HG02973 (cell line): ENCODE results near the gene DUSP8.
A peak's percentile ranks its signal among the peaks of the same experiment; 100 is the strongest.
"Not testable (repeated sequence)": the region's sequence is repeated elsewhere in the genome, so short reads cannot be mapped to it uniquely, and the experiment has no call there.

Experiments used
- ATAC-seq: cut with Tn5 transposase; IDR thresholded peaks from one replicate; pipeline ENCODE4 v1.9.1; 2021; ENCODE audit warnings: moderate library complexity; ENCODE audit not compliant: unreplicated experiment

Gene DUSP8

GRCh38 chr11:1572197-1573076, at the start of gene DUSP8:
DUSP8 (minus strand) TSS chr11:1572271; CDS start chr11:1565826, 6,445 bp downstream.
- peak; percentile 66 for ATAC-seq

- ATAC-seq: no peak
These were observed 47.4 kb upstream of the DUSP8 start for GRCh38 chr11:1619449-1619848.

- ATAC-seq: no peak
These were observed 46.2 kb upstream of the DUSP8 start for GRCh38 chr11:1618231-1618630.

GRCh38 chr11:1608363-1608762, 36.3 kb upstream of the DUSP8 start, which contains the start of gene KRTAP5-3:
KRTAP5-3 (minus strand) TSS chr11:1608463; CDS start chr11:1608385, 78 bp downstream.
- ATAC-seq: no peak

DNA sequence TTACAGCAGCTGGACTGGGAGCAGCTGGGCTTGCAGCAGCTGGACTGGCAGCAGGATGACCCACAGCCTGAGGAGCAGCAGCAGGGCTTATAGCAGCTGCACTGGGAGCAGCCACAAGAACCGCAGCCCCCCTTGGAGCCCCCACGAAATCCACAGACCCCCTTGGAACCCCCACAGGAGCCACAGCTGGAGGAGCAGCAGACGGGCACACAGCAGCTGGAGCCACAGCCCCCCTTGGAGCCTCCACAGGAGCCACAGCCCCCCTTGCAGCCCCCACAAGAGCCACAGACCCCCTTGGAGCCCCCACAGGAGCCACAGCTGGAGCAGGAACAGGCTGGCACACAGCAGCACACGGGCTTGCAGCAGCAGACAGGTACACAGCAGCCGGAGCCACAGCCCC, 35.8 kb upstream of the DUSP8 start:
- ATAC-seq: not testable (repeated sequence)

GRCh38 chr11:1607156-1607845, 35.2 kb upstream of the DUSP8 start:
- ATAC-seq: not testable (repeated sequence)

- ATAC-seq: peak; percentile 92
These were observed 33.9 kb upstream of the DUSP8 start for GRCh38 chr11:1605923-1606322.

- ATAC-seq: no peak
These were observed 32.6 kb upstream of the DUSP8 start for GRCh38 chr11:1604711-1605110.

GRCh38 chr11:1604181-1604580, 32.1 kb upstream of the DUSP8 start:
- ATAC-seq: no peak

GRCh38 chr11:1603629-1604028, 31.6 kb upstream of the DUSP8 start:
- ATAC-seq: no peak

- not testable (repeated sequence) for ATAC-seq
These were observed 29.6 kb upstream of the DUSP8 start for GRCh38 chr11:1601663-1602062.

DNA sequence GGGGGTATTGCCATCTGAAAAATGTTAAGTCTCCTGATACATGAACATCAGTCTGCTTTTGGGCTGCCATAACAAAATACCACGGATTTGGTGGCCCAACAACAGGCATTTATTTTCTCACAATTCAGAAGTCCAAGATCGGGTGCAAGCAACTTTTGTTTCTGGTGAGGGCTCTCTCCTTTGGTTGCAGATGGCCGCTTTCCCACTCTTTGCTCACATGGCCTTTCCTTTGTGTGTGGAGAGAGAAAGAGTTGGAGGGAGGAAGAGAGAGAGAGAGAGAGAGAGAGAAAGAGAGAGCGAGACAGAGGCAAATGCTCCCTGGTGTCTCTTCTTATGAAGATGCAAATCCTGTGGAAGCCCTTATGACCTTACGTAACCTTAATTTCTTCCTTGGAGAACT, 28.6 kb upstream of the DUSP8 start:
- ATAC-seq: no peak

DNA sequence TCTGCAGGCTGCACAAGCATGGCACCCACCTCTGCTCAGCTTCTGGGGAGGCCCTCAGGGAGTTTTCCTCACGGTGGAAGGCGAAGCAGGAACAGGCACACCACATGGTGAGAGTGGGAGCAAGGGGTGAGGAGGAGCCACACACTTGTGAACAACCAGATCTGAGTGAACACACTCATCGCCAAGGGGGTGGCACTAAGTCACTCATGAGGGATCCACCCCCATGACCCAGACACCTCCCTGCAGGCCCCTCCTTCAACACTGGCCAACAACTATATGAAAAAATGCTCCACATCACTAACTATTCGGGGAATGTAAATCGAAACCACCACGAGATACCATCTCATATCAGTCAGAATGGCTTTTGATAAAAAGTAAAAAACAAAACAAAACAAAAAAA, 26.7 kb upstream of the DUSP8 start:
- no peak for ATAC-seq

- not testable (repeated sequence) for ATAC-seq
These were observed 26.3 kb upstream of the DUSP8 start for GRCh38 chr11:1598406-1598805.

GRCh38 chr11:1597994-1598380, 25.9 kb upstream of the DUSP8 start, which contains the start of gene KRTAP5-2:
KRTAP5-2 (minus strand) TSS chr11:1598294; CDS start chr11:1598250, 44 bp downstream.
- ATAC-seq: no peak

DNA sequence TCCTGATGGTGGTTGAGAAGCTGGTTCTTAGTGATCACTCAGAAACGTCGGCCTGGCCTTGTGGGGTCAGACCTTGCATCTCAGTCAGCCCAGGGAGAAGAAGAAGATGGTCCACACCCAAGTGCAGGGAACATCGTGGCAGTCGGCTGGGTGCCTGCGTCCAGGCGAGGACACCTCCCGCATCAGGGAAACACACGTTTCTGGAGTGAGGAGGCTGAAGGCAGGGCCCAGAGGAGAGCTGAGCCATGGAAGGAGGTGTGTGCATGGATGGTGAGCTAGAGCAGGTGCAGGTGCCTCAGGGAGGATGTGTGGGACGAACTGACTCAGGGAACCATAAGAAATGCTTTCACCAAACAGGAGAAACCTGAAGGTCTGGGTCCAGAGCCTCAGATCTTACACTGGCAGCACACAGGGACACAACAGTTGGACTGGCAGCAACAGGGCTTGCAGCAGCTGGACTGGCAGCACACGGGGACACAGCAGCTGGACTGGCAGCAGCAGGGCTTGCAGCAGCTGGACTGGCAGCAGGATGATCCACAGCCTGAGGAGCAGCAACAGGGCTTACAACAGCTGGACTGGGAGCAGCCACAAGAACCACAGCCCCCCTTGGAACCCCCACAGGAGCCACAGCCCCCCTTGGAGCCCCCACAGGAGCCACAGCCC, 25.4 kb upstream of the DUSP8 start:
- no peak for ATAC-seq

DNA sequence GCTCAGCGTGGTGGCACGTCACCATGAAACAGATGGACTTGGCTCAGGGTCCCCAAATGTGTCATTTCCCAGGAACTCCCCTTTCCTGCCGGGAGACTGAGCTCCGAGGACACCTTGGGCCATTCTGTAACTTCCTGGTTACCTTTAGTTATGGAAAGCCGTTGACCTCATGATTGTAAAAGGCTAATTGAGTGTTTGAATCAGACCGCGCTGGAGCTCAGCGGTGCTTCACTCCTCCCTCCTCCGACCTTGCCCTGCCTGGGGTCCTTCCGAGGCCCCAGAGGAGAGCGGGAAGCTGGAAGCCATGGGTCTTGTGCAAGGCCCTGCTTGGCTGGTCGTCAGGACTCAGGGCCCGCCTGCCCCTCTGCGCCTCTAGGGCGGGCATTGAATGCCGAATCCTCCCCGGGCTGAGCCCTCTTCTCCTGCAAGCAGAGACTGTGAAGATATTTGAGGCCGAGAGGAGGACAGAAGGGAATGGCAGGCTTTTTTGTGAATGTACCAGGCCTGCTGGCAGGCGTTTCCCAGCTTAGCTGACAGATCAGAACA, 24.6 kb upstream of the DUSP8 start:
- not testable (repeated sequence) for ATAC-seq

DNA sequence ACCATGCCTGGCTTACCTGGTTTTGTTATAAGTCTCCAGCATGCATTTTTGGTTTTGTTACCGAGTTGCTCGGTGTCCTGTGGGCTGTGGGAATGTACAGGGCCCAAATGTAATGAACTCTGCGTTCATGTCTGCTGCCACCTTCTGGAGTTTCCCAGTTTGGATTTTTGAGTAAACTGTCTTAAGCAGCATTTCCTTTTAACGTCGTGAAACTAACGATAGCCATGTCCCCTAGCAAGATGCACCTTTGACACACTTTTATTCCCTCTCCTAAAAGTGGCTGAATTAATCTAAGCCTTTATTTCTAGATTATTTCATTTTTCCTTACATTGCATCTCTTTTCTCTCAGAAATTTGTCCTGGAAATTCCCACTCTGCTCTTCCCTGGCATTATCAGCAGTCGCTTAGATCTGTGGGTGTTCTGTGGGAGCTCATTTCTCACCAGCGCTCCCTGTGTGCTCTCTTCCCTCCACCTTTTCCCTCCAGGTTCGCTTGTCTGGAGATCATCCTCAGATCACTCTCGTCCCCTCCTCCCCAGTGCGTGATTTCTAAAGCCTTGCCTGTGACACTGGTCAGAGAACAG, 24.0 kb upstream of the DUSP8 start:
- ATAC-seq: not testable (repeated sequence)

- ATAC-seq: no peak
These were observed 20.6 kb upstream of the DUSP8 start for GRCh38 chr11:1592628-1593027.

DNA sequence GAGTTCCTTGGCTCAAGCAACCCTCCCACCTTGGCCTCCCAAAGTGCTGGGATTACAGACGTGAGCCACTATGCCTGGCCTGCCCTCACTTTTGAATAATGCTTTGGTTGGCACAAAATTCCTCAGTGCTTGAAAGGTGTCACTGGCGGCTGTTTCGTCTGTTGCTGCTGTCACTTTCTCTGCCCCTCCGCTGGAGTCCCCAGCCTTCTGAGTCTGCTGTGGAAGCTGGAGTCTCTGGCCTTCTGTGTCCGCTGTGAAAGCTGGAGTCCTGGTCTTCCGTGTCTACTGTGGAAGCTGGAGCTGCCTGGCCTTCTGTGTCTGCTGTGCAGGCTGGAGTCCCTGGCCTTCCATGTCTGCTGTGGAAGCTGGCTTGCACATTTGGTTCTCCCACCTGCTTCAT, 17.9 kb upstream of the DUSP8 start:
- ATAC-seq: no peak
